ENCODE data around the gene GSTM3. TPM values are rescaled to one million over a fixed set of nuclear protein-coding genes. Genes with fewer than 3 reads are reported as not detected.

The GSTM3 gene
- total RNA-seq: 100 to 1,000 TPM in 2 of 4 donors, 10 to 100 TPM in 2; 65.9 to 288 (median 114) TPM

- H3K4me1 ChIP-seq: peaks cover 23% of the 10 kb centered on the region
- no peaks in the 10 kb centered on the region for H3K27me3 ChIP-seq
- no peaks in the 10 kb centered on the region for H3K9me3 ChIP-seq
- peak within 1 kb of the TSS; percentile 66 for H3K27ac ChIP-seq
- TF ChIP-seq POLR2AphosphoS5 (IDR thresholded peaks at IDR 0.05): no peak
- TF ChIP-seq EP300 (IDR thresholded peaks at IDR 0.05): no peak
- TF ChIP-seq CTCF (IDR thresholded peaks at IDR 0.05): no peak
- no peak for TF ChIP-seq POLR2A (IDR thresholded peaks at IDR 0.05)
- peaks cover 15% of the 10 kb centered on the region for H3K36me3 ChIP-seq
- 2% methylated on average over 9 of the region's 10 CpGs for WGBS
- DNase-seq (ENCODE audit: low spot score in 2 of 2): no peak
- H3K4me3 ChIP-seq: peak within 1 kb of the TSS; percentile 82
Observed at GRCh38 chr1:109740615-109741373, at the start of gene GSTM3. Gene GSTM3 (minus strand): TSS chr1:109741038. CDS start chr1:109740287, 751 bp downstream.

- no peak overlapping the region for H3K4me3 ChIP-seq
- 100% methylated on average over 1 of the region's 2 CpGs for WGBS
- peaks cover 49% of the 10 kb centered on the region for H3K4me1 ChIP-seq
- no peaks in the 10 kb centered on the region for H3K9me3 ChIP-seq
- no peak overlapping the region for H3K27ac ChIP-seq
- DNase-seq (ENCODE audit: low spot score in 2 of 2): no peak
- TF ChIP-seq EP300 (IDR thresholded peaks at IDR 0.05): no peak
- no peak for TF ChIP-seq POLR2A (IDR thresholded peaks at IDR 0.05)
- no peak for TF ChIP-seq POLR2AphosphoS5 (IDR thresholded peaks at IDR 0.05)
- no peak for TF ChIP-seq CTCF (IDR thresholded peaks at IDR 0.05)
- no peaks in the 10 kb centered on the region for H3K27me3 ChIP-seq
- no peaks in the 10 kb centered on the region for H3K36me3 ChIP-seq
Observed at GRCh38 chr1:109790329-109790728, 49.5 kb upstream of the GSTM3 start.

- Histone ChIP-seq H3K9me3 (no peaks in the 10 kb centered on the region), H3K4me3 (no peak overlapping the region), H3K27ac (no peak overlapping the region), H3K4me1 (peaks cover 46% of the 10 kb centered on the region), H3K27me3 (no peaks in the 10 kb centered on the region), H3K36me3 (no peaks in the 10 kb centered on the region)
- DNase-seq (ENCODE audit: low spot score in 2 of 2): peak; percentile 45 to 59
- WGBS: 76% methylated on average over 9 of the region's 9 CpGs
- TF ChIP-seq POLR2AphosphoS5 (IDR thresholded peaks at IDR 0.05) (no peak), CTCF (IDR thresholded peaks at IDR 0.05) (no peak), EP300 (IDR thresholded peaks at IDR 0.05) (no peak), POLR2A (IDR thresholded peaks at IDR 0.05) (no peak)
Observed at GRCh38 chr1:109789551-109790180, 48.8 kb upstream of the GSTM3 start.

GRCh38 chr1:109788695-109789521 is 48.1 kb upstream of the GSTM3 start:
- Histone ChIP-seq H3K27me3 (no peaks in the 10 kb centered on the region), H3K36me3 (no peaks in the 10 kb centered on the region), H3K4me1 (peaks cover 40% of the 10 kb centered on the region), H3K27ac (no peak overlapping the region), H3K4me3 (no peak overlapping the region), H3K9me3 (no peaks in the 10 kb centered on the region)
- 63% methylated on average over 5 of the region's 9 CpGs for WGBS
- DNase-seq (ENCODE audit: low spot score in 2 of 2): peak; percentile 49 to 70
- TF ChIP-seq POLR2AphosphoS5 (IDR thresholded peaks at IDR 0.05) (no peak), CTCF (IDR thresholded peaks at IDR 0.05) (no peak), POLR2A (IDR thresholded peaks at IDR 0.05) (no peak), EP300 (IDR thresholded peaks at IDR 0.05) (no peak)
